Fibroblast of pulmonary artery (primary cell): Measurements from ENCODE around the gene TFCP2.

Experiments
- DNase-seq: peaks from one replicate; pipeline ENCODE4 v3.0.0-alpha.2; 2010; ENCODE audit warnings: low read depth
- H3K4me3 ChIP-seq: replicated peaks from 2 replicates; pipeline ENCODE4 v1.5.1; 2011; ENCODE audit warnings: low read depth, mild to moderate bottlenecking, control low read depth, low read length, moderate library complexity
- TF ChIP-seq, protein P1 (sequence below): IDR thresholded peaks from 2 replicates; pipeline ENCODE4 v1.5.1; 2011; ENCODE audit warnings: mild to moderate bottlenecking, control low read depth, low read length, inconsistent platforms; ENCODE audit errors: missing control alignments

The TFCP2 gene

DNA sequence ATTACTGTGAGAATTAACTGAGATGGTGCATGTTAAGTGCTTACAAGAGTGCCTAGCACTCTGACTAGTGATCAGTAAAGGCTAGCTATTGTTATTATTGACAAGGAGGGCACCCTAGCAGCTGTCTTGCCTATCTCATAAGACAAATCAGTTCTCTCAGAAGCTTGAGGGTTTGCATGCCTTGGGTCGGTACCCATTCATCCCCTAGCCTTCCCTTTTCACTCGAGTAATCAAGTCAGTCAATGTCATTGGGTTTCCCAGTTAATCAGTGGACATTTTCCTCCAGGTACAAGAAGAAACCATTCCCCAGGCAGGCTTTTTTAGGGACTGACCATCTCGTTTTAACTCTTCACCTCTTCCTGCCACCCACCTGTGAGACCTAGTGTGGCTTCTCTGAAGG lies 10.4 kb upstream of the TFCP2 start:
- TF ChIP-seq, protein P1, sequence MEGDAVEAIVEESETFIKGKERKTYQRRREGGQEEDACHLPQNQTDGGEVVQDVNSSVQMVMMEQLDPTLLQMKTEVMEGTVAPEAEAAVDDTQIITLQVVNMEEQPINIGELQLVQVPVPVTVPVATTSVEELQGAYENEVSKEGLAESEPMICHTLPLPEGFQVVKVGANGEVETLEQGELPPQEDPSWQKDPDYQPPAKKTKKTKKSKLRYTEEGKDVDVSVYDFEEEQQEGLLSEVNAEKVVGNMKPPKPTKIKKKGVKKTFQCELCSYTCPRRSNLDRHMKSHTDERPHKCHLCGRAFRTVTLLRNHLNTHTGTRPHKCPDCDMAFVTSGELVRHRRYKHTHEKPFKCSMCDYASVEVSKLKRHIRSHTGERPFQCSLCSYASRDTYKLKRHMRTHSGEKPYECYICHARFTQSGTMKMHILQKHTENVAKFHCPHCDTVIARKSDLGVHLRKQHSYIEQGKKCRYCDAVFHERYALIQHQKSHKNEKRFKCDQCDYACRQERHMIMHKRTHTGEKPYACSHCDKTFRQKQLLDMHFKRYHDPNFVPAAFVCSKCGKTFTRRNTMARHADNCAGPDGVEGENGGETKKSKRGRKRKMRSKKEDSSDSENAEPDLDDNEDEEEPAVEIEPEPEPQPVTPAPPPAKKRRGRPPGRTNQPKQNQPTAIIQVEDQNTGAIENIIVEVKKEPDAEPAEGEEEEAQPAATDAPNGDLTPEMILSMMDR, result no peak
- no peak for DNase-seq
- H3K4me3 ChIP-seq, result no peak overlapping the region

DNA sequence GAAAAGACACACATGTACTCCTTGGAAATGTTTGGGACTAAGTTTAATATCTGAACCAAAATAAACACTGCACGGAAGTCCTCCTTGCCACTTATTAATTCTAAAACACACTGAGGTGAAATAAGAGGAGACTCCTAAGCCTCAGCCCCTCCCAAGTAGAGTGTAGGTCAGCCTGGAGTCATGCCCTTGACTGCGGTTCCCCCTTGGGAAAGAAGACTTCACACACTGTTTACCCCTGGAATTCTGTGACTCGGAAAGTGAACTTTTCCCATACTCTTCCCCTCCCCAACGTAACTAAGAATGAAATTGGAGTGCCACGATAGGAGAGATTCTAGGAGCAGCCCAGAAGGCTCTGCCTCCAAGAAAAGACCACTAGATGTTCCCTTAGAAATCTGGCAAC lies 8.6 kb upstream of the TFCP2 start:
- TF ChIP-seq, protein P1, result no peak
- no peak overlapping the region for H3K4me3 ChIP-seq
- DNase-seq, result no peak

DNA sequence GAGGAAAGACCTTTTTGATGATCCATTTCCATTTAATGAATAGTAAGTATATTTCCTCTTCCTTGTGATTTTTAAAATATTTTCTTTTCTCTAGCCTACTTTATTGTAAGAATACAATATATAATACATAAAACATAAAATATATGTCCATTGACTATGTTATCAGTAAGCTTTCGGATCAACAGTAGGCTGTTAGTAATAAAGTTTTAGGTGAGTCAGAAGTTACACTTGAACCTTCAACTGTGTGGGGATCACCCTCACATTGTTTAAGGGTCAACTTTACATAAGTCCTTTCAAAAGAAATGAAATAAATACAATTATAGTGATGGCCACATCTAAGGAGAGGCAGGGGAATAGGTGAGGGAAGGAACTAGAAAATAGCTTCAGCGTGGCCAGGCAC lies 5.0 kb upstream of the TFCP2 start:
- H3K4me3 ChIP-seq, result no peak overlapping the region
- DNase-seq, result no peak
- TF ChIP-seq, protein P1, result no peak

DNA sequence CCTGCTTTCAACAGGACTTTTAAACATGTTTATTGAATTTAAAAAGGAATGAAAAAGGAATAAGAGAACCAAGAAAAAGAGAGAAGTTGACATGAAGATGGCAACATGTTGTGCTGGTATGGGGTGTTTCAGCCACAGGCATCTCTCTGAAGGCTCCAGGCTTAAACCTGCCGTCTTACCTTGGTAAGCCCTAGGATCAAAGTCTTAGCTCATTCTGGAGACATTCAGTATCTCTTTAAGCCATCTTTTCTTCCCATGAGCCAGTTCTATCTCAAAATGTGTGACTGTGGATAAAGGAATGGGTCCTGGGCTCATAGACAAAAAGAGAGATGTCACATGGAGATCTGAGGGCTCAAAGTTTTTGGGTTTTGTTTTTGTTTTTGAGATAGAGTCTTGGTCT lies 1.6 kb upstream of the TFCP2 start:
- H3K4me3 ChIP-seq, result no peak overlapping the region
- TF ChIP-seq, protein P1, result no peak
- DNase-seq, result no peak

DNA sequence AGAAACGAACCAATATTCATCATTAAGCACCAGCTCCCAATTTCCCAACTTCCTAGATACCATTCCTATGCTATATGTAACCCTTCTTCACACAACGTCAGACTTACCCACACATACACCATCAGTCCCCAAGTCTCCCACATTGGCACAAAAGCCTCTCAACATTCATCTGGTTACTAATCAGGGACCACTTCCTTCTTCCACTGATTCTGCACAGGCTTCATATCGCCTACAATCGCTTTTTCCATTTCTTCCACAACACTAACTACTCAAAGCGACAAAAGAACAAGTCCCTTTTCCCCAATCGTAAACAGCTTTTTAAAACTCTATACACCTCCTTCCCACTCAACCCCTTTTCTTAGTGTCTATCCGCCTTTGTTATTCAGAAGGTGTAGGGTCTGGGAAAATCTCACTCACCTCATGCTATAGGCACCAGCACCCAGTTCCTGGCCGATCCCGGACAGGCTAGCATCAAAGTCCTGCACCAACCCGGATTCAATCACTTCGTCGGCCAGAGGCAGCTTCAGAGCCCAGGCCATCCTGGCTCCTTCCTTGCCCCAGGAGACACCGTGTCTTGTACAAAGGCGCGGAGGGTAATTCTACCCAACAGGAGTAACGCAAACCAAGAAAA lies 936 bp downstream of the TFCP2 start:
- peak overlapping the region; percentile 89 for H3K4me3 ChIP-seq
- TF ChIP-seq, protein P1, result no peak
- peak; percentile 25 for DNase-seq

DNA sequence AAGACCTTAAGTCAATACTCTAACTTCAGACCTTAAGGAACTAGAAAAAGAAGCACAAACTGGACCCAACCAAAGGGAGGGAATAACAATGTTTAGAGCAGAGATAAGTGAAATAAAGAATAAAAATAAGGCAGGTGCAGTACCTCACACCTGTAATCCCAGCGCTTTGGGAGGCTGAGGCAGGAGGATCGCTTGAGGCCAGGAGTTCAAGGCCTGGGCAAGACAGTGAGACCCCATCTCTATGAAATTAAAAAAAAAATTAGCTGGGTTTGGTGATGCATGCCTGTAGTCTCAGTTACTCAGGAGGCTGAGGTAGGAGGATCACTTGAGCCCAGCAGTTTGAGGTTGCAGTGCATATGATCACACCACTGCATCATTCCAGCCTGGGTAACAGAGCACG lies 9.1 kb downstream of the TFCP2 start:
- H3K4me3 ChIP-seq, result no peak overlapping the region
- TF ChIP-seq, protein P1, result no peak
- DNase-seq, result no peak

DNA sequence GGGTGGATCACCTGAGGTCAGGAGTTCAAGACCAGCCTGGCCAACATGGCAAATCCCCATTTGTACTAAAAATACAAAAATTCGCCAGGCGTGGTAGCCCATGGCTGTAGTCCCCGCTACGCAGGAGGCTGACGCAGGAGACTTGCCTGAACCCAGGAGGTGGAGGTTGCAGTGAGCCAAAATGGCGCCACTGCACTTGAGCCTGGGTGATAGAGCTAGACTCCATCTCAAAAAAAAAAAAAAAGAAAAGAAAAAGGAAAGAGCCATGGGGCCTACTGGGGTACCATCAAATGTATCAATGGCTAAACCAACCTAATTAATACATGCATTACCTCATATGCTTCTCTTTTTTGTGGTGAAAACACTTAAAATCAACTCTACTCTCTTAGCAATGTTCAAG lies 10.7 kb downstream of the TFCP2 start:
- DNase-seq, result no peak
- no peak overlapping the region for H3K4me3 ChIP-seq
- TF ChIP-seq, protein P1, result no peak
